Activated CD4-positive, alpha-beta memory T cell treated with anti-CD3 and anti-CD28 coated beads for 36 hours (primary cell): ENCODE results near the gene TAP2. TPM values are rescaled to one million over a fixed set of nuclear protein-coding genes. Genes with fewer than 3 reads are reported as not detected.
"Not testable (repeated sequence)": the region's sequence is repeated elsewhere in the genome, so short reads cannot be mapped to it uniquely, and the experiment has no call there.

Experiments used
- CTCF ChIA-PET: fragments of 350-600 bp; sonication (Branson Sonifier 250); formaldehyde crosslinking; loops from one replicate; lab custom pipeline; 2021; ENCODE audit warnings: antibody characterized with exemption, inconsistent platforms; lab: Charles Lee
- POLR2A ChIA-PET: fragments of 350-600 bp; sonication (Branson Sonifier 250); formaldehyde crosslinking; loops from one replicate; lab custom pipeline; 2021; ENCODE audit warnings: antibody characterized with exemption; lab: Charles Lee
- DNase-seq: peaks from one replicate; pipeline ENCODE4 v3.0.0-alpha.2; 2020
- H3K27ac Mint-ChIP-seq: one replicate; pipeline ENCODE4 v1.8.0; 2021; ENCODE audit warnings: mixed read lengths
- H3K27me3 Mint-ChIP-seq: one replicate; pipeline ENCODE4 v1.8.0; 2021; ENCODE audit warnings: mixed read lengths
- H3K36me3 Mint-ChIP-seq: one replicate; pipeline ENCODE4 v1.8.0; 2021; ENCODE audit warnings: mixed read lengths
- H3K4me1 Mint-ChIP-seq: one replicate; pipeline ENCODE4 v1.8.0; 2021; ENCODE audit warnings: low read depth, mixed read lengths
- H3K4me3 Mint-ChIP-seq: one replicate; pipeline ENCODE4 v1.8.0; 2021; ENCODE audit warnings: mild to moderate bottlenecking, mixed read lengths
- H3K9me3 Mint-ChIP-seq: one replicate; pipeline ENCODE4 v1.8.0; 2021; ENCODE audit warnings: mixed read lengths
- intact Hi-C: fragments of 100-400 bp; cut with micrococcal nuclease; formaldehyde crosslinking; loops from one replicate; pipeline ENCODE4 v1.15.1; 2023
- total RNA-seq, 2 experiments: library from RNA; stranded (reverse); gene quantifications; one replicate each; pipeline ENCODE4 v1.2.3, GENCODE V29; 2021

TAP2 gene
- total RNA-seq, 2 experiments from 2014 or later, result 134 to 143 TPM

DNA sequence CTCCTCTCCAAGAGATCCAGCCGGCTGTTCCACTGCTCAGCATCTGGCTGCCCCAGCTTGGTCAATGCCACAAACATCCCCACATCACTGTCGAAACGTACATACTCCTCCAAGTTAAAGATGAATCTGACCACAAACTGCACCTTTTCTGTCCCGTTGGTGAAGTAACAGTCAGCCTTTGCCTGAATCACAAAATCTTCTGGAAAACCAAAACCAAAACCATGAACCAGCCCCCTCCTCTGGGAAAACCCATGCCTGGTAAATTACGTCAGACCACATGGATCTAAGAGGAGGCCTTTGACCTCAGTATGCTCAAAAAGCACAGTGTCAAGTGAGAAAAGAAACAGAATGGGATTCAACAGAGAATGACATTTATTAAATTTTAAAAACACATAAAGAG lies 23.4 kb downstream of the TAP2 start:
- intact Hi-C loops, result no loop called here
- Mint-ChIP-seq H3K36me3 (no peaks in the 10 kb centered on the region), H3K27ac (no peak overlapping the region), H3K27me3 (peaks cover 1% of the 10 kb centered on the region), H3K4me3 (no peak overlapping the region), H3K4me1 (no peaks in the 10 kb centered on the region), H3K9me3 (no peaks in the 10 kb centered on the region)
- no peak for DNase-seq
- CTCF ChIA-PET, result interaction anchor here (3.5 kb wide), 1 partner anchor 53 kb away, joined by 16 read pairs; no protein-coding TSS in a partner anchor
- POLR2A ChIA-PET, result no interaction called here

DNA sequence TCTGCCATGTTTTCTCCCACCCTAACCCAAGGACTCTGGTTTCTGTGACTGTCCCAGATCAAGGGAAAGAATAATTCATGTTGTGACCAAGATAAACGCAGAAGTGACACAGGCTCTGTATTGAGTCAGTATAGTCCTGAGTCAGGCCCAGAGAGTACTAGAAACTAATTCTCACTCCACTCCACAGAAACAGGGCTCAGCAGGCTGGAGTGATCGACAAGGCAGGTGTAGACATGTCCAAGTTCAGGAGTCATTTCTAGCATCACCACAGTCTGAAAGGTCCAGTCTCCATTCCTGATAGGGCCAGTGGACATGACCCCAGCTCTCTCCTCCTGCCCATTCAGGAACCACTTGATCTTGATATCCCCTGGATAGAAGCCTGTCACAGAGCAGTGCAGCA lies 24.4 kb downstream of the TAP2 start:
- no peak for DNase-seq
- peaks cover 1% of the 10 kb centered on the region for H3K27me3 Mint-ChIP-seq
- H3K9me3 Mint-ChIP-seq, result no peaks in the 10 kb centered on the region
- intact Hi-C loops, result no loop called here
- ChIA-PET CTCF (interaction anchor here (2.0 to 3.5 kb wide), 3 partner anchors 24 to 400 kb away, joined by 7 to 16 read pairs (median 7); partner anchors contain the start of gene TAP2), POLR2A (no interaction called here)
- no peak overlapping the region for H3K4me3 Mint-ChIP-seq
- H3K36me3 Mint-ChIP-seq, result no peaks in the 10 kb centered on the region
- no peak overlapping the region for H3K27ac Mint-ChIP-seq
- H3K4me1 Mint-ChIP-seq, result no peaks in the 10 kb centered on the region

DNA sequence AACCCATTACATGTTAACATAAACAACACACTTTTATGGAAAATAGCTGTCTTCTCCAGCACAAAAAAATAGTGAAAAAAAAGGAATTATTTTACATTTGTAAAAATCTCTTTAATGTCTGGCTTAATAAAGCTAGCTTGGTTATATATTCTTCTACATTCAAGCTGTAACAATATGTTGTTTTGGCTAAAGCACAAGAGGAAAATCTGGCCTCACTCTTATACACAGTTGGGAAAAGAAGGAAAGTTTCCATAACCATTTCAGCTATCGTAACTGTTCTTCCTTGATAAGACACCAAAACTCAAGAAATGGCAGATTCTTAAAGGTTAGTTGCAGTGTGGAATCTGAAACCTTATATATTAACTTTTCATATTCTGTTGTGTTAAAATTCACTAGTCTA lies 29.4 kb downstream of the TAP2 start:
- Mint-ChIP-seq H3K9me3 (no peaks in the 10 kb centered on the region), H3K27ac (no peak overlapping the region), H3K36me3 (no peaks in the 10 kb centered on the region), H3K4me3 (no peak overlapping the region), H3K4me1 (no peaks in the 10 kb centered on the region), H3K27me3 (peaks cover 27% of the 10 kb centered on the region)
- no peak for DNase-seq
- POLR2A ChIA-PET, result no interaction called here
- CTCF ChIA-PET, result interaction anchor here (0.6 to 2.4 kb wide), 5 partner anchors 23 to 109 kb away, joined by 3 to 8 read pairs (median 5); partner anchors contain the start of gene TAP2
- intact Hi-C loops, result no loop called here

DNA sequence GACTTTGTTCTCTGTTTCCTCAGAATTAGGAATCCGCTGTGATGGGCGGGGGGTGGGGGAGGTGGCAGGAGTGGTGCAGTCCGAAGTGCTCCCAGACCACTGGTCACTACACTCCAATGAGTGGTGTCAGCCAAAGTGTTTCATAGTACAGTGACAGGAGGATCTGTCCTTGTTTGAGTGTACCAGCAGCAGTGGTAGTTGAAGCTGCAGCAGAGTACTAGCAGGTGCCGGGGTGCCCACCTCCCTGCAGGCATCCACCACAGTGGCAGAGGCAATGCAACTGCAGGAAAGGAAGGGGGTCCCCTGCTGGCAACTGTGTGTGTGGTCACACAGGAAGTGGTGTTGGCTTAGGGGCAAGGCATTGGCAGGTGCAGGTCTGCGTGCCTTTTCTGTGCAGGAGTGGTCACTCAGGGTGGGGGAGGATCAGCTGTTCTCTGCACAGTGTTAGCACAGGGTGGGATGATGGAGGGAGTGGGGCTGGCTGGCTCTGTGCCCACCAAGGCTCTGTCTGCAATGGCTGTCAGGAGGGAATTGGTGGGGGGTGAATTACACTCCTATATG lies 31.4 kb downstream of the TAP2 start:
- no peak overlapping the region for H3K27ac Mint-ChIP-seq
- peaks cover 42% of the 10 kb centered on the region for H3K27me3 Mint-ChIP-seq
- intact Hi-C loops, result no loop called here
- H3K9me3 Mint-ChIP-seq, result no peaks in the 10 kb centered on the region
- no peak for DNase-seq
- no peak overlapping the region for H3K4me3 Mint-ChIP-seq
- H3K36me3 Mint-ChIP-seq, result no peaks in the 10 kb centered on the region
- ChIA-PET CTCF (interaction anchor here (0.6 to 0.9 kb wide), 2 partner anchors 61 to 127 kb away, joined by 3 to 5 read pairs; no protein-coding TSS in a partner anchor), POLR2A (no interaction called here)
- H3K4me1 Mint-ChIP-seq, result no peaks in the 10 kb centered on the region

DNA sequence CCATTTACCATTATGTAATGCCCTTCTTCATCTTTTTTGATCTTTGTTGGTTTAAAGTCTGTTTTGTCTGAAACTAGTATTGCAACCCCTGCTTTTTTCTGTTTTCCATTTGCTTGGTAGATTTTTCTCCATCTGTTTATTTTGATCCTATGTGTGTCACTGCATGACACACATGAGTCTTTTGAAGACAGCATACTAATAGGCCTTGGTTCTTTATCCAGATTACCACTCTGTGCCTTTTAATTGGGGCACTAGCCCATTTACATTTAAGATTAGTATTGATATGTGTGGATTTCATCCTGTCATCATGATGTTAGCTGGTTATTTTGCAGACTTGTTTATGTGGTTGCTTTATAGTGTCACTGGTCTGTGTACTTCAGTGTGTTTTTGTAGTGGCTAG lies 33.1 kb downstream of the TAP2 start:
- H3K9me3 Mint-ChIP-seq, H3K4me3 Mint-ChIP-seq, CTCF ChIA-PET, DNase-seq, POLR2A ChIA-PET, H3K27ac Mint-ChIP-seq, H3K36me3 Mint-ChIP-seq, H3K4me1 Mint-ChIP-seq, intact Hi-C loops: not testable (repeated sequence)
- peaks cover 47% of the 10 kb centered on the region for H3K27me3 Mint-ChIP-seq

DNA sequence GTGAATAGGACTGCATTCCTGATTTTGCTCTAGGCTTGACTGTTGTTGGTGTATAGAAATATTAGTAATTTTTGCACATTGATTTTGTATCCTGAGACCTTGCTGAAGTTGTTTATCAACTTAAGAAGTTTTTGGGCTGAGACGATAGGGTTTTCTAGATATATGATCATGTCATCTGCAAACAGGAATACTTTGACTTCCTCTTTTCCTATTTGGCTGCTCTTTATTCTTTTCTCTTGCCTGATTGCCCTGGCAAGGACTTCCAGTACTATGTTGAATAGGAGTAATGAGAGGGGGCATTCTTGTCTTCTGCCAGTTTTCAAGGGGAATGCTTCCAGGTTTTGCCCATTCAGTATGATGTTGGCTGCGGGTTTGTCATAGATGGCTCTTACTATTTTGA lies 35.1 kb downstream of the TAP2 start:
- Mint-ChIP-seq H3K36me3 (no peaks in the 10 kb centered on the region), H3K9me3 (no peaks in the 10 kb centered on the region), H3K4me1 (no peaks in the 10 kb centered on the region), H3K27me3 (peaks cover 53% of the 10 kb centered on the region), H3K27ac (no peak overlapping the region), H3K4me3 (no peak overlapping the region)
- DNase-seq, result no peak
- intact Hi-C loops, result no loop called here
- CTCF ChIA-PET, result interaction anchor here (1.3 to 1.7 kb wide), 2 partner anchors 388 to 390 kb away, joined by 4 read pairs; no protein-coding TSS in a partner anchor
- POLR2A ChIA-PET, result no interaction called here

DNA sequence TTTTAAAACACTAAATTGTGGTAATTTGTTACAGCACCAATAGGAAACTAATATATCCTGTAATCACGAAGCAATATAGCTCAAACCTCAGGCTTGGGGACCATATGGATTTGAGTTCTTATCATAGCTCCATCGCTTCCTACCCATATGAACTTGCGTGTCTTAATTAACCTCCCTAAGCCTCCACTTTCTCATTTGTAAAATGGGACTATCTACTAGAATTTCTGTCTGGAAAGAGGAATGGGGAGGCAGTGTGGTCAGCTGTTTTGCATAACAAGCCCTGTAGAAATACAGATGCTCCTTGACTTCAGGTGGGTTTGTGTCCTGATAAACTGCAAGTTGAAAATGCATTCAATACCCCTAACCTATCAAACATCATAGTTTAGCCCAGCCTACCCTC lies 38.8 kb downstream of the TAP2 start:
- DNase-seq, result no peak
- no peak overlapping the region for H3K4me3 Mint-ChIP-seq
- H3K36me3 Mint-ChIP-seq, result no peaks in the 10 kb centered on the region
- ChIA-PET CTCF (interaction anchor here (1.0 to 5.3 kb wide), 8 partner anchors 14 to 752 kb away, joined by 3 to 37 read pairs (median 4); no protein-coding TSS in a partner anchor), POLR2A (no interaction called here)
- peaks cover 54% of the 10 kb centered on the region for H3K27me3 Mint-ChIP-seq
- peaks cover 10% of the 10 kb centered on the region for H3K4me1 Mint-ChIP-seq
- H3K27ac Mint-ChIP-seq, result no peak overlapping the region
- intact Hi-C loops, result loop anchor here (10.0 kb wide), 1 partner anchor 555 kb away; no protein-coding TSS in a partner anchor
- no peaks in the 10 kb centered on the region for H3K9me3 Mint-ChIP-seq

DNA sequence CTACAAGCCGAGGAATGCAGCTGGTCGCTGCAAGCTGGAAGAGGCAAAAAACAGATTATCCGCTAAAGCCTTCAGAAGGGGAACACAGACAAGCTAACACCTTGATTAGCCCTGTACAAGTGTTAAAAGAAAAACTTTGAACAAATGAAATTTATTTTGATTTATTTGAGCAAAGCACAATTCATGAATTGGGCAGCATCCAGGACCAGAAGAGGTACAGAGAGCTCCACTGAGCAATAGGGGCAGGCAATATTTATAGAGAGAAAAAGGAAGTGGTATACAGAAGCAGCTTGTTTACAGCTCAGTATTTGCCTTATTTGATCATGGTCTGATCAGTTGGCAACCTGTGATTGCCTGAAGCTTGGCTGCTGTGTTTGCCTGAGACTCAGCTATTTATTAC lies 39.4 kb downstream of the TAP2 start:
- ChIA-PET CTCF (interaction anchor here (1.0 to 5.3 kb wide), 8 partner anchors 13 to 751 kb away, joined by 3 to 37 read pairs (median 4); no protein-coding TSS in a partner anchor), POLR2A (no interaction called here)
- DNase-seq, result no peak
- no peak overlapping the region for H3K27ac Mint-ChIP-seq
- H3K4me3 Mint-ChIP-seq, result no peak overlapping the region
- H3K4me1 Mint-ChIP-seq, result peaks cover 15% of the 10 kb centered on the region
- no peaks in the 10 kb centered on the region for H3K9me3 Mint-ChIP-seq
- intact Hi-C loops, result loop anchor here (10.0 kb wide), 1 partner anchor 554 kb away; no protein-coding TSS in a partner anchor
- H3K27me3 Mint-ChIP-seq, result peaks cover 54% of the 10 kb centered on the region
- H3K36me3 Mint-ChIP-seq, result no peaks in the 10 kb centered on the region

DNA sequence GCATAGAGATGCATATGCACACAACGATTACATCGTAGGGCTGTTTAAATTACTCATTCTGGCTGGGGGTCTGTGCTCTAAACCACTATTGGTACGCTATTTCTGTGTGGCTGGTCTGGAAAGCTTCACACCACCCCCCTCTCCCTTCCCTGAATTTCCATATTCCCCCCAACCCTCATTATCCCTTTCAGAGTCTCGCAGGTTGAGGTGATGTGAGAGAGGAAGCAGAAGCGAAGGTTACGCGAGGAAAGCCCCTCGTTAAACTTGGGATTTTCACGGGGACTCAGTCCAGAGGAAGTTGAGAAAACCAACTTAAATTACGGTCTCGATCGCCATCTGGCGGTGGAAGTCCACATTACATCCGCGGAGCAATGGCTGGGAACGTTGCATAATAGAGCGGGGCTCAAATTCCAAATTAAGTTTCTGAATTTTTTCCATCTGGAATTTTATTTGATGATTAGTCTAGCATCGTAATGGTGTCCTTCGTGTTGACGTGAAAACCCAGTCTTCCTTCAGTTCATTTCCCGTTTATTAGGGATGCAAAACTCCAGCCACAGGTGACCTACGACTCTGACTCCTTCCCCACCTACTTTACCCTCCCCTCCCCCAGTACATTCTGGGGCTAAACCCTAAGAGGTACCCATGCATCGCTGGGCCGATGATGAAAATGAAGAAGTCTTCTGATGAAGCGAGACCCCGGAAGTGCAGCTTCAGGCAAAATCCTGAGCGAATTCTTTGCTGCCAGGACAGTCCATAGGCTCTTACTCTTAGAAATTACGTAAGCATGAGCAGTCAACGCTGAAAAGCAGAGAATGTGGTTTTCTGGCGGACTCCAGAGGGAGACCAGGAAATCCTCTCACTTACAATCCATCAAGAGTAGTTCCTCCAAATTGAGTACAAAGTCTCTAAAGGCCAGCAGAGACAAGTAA lies 41.4 kb downstream of the TAP2 start:
- H3K4me1 Mint-ChIP-seq, result peaks cover 16% of the 10 kb centered on the region
- POLR2A ChIA-PET, result no interaction called here
- peak overlapping the region; percentile 38 for H3K4me3 Mint-ChIP-seq
- CTCF ChIA-PET, result interaction anchor here (0.8 to 5.3 kb wide), 7 partner anchors 10 to 383 kb away, joined by 3 to 37 read pairs (median 5); no protein-coding TSS in a partner anchor
- peak; percentile 84 for DNase-seq
- H3K27ac Mint-ChIP-seq, result no peak overlapping the region
- intact Hi-C loops, result loop anchor here (1.0 to 10.0 kb wide), 2 partner anchors 384 to 552 kb away; no protein-coding TSS in a partner anchor
- H3K36me3 Mint-ChIP-seq, result no peaks in the 10 kb centered on the region
- peaks cover 54% of the 10 kb centered on the region for H3K27me3 Mint-ChIP-seq
- H3K9me3 Mint-ChIP-seq, result no peaks in the 10 kb centered on the region

DNA sequence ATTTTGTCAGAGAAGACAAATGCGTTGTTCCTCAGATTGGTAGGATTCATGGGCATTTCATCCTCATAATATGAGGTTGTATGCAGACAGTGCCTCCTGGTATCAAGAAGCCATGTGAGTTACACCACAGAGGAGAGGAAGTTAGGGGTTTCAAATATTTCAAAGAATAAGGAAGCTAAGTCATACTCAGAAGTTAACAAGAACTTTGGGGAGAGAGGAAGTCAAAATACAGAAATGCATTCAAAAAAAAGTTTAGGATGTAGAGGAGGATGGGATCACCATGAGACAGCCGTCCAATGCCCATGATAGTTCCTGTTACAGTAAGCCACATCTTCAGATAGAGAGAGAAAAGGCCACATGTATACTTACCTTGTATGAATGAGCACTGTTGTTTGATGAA lies 44.0 kb downstream of the TAP2 start:
- CTCF ChIA-PET, result interaction anchor here (0.6 to 3.1 kb wide), 6 partner anchors 9 to 676 kb away, joined by 3 to 21 read pairs (median 10); no protein-coding TSS in a partner anchor
- H3K4me3 Mint-ChIP-seq, result no peak overlapping the region
- H3K4me1 Mint-ChIP-seq, result peaks cover 16% of the 10 kb centered on the region
- H3K27ac Mint-ChIP-seq, result no peak overlapping the region
- H3K36me3 Mint-ChIP-seq, result no peaks in the 10 kb centered on the region
- intact Hi-C loops, result loop anchor here (10.0 kb wide), 1 partner anchor 550 kb away; no protein-coding TSS in a partner anchor
- no peaks in the 10 kb centered on the region for H3K9me3 Mint-ChIP-seq
- no peak for DNase-seq
- POLR2A ChIA-PET, result no interaction called here
- H3K27me3 Mint-ChIP-seq, result peaks cover 52% of the 10 kb centered on the region

DNA sequence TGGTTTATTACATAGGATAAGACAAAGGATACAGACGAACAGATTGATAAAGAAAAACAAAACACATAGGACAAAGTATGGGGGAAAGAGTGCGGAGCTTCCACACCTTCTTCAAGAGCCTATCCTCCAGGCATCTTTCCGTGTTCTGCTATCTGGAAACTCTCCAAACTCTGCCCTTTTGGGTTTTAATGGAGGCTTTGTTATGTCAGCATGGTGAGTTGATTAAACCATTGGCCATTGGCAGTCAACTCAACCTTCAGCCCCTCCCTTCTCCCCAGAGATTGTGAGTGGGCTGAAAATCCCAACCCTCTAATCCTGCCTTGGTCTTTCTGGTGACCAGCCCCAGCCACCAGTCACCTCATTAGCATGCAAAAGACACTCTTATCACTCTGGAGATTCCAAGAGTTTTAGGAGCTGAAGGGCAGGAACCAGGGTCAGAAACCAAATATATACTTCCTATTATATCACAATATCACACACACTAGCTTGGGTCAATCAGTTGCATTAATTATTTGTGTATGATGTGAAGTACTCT lies 45.6 kb downstream of the TAP2 start:
- Mint-ChIP-seq H3K4me3 (no peak overlapping the region), H3K27me3 (peaks cover 55% of the 10 kb centered on the region), H3K4me1 (peaks cover 16% of the 10 kb centered on the region), H3K9me3 (no peaks in the 10 kb centered on the region), H3K36me3 (no peaks in the 10 kb centered on the region), H3K27ac (no peak overlapping the region)
- CTCF ChIA-PET, result interaction anchor here (1.2 to 3.1 kb wide), 6 partner anchors 7 to 380 kb away, joined by 4 to 21 read pairs (median 8); no protein-coding TSS in a partner anchor
- intact Hi-C loops, result loop anchor here (10.0 kb wide), 1 partner anchor 548 kb away; no protein-coding TSS in a partner anchor
- POLR2A ChIA-PET, result no interaction called here
- no peak for DNase-seq
